ENCODE measurements around the gene VSTM2B. TPM values are rescaled to one million over a fixed set of nuclear protein-coding genes. Genes with fewer than 3 reads are reported as not detected.

The VSTM2B gene
- total RNA-seq, 1 donor from 2014 or later = not detected

DNA sequence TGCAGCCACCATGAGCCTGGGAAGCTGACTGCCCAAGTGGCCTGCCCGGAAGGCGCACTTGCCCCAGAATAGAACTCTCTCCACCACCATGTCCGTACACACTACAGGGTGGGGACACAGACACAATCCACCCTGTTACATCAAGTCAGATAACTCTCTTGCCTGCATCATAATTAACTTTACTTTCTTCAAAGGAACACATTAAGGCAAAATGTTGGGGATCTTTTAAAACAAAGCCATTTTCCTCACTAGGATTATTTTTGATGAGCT is 23.3 kb upstream of the VSTM2B start:
- Mint-ChIP-seq H3K27ac (no peak overlapping the region), H3K27me3 (no peaks in the 10 kb centered on the region), H3K4me1 (no peaks in the 10 kb centered on the region), H3K4me3 (no peak overlapping the region), H3K36me3 (ENCODE audit: low read depth) (no peaks in the 10 kb centered on the region), H3K9me3 (no peaks in the 10 kb centered on the region)
- intact Hi-C loops (cut with micrococcal nuclease) = no loop called here
- DNase-seq = no peak

DNA sequence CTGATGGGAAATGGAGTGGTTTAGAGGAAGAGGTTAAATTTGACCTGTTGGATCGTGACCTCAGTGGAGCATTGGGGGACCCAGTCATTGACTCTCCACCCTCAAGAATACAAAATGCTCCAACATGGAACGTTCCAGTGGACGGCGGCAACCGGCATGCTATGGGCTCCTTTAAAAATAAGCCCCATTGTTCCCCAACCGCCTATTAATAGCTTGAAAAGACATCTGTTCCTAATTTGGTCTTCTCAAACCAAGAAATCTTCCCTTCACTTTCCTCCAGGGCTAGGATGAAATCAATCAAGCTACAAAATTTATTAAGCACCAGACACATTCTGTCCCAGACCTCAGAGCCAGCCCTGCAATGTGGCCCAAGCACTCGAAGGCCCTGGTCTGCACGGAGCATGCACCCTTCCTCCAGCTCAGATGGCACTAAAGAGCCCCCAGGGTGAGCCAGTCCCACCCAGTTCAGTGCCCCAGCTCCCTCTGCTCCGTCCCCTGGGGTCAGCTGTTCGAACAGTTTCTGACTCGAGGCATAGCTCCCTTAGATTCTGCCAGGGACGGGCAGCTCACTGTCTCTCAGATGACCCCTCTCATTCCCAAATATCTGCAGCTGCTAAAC is 22.5 kb upstream of the VSTM2B start:
- no peaks in the 10 kb centered on the region for H3K36me3 Mint-ChIP-seq (ENCODE audit: low read depth)
- intact Hi-C loops (cut with micrococcal nuclease) = no loop called here

DNA sequence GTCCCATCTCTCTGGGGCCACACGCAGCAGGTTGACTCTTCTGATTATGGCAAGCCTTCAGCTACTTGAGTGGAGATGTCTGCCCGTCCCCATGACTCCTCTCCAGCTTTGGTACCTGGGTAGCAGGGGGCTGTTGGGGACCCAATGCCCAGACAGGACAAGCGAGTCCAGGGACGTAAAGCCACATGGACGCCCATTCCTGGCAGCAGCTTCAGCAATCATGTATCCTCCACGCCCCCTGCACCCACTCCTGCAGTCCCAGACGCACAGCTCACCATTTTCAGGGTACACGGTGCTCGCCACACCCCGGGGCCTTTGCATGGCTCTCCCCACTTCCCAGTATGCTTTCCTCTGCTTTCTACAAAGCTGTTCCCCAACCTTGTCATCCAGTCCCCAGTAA is 22.0 kb upstream of the VSTM2B start:
- H3K36me3 Mint-ChIP-seq (ENCODE audit: low read depth) = no peaks in the 10 kb centered on the region
- H3K4me3 Mint-ChIP-seq = no peak overlapping the region
- H3K27me3 Mint-ChIP-seq = no peaks in the 10 kb centered on the region
- intact Hi-C loops (cut with micrococcal nuclease) = no loop called here
- H3K27ac Mint-ChIP-seq = no peak overlapping the region
- no peak for DNase-seq
- H3K9me3 Mint-ChIP-seq = no peaks in the 10 kb centered on the region
- H3K4me1 Mint-ChIP-seq = no peaks in the 10 kb centered on the region

More for the DNA sequence above, 22.5 kb upstream of the VSTM2B start:
- Mint-ChIP-seq H3K4me3 (no peak overlapping the region), H3K27ac (no peak overlapping the region), H3K4me1 (no peaks in the 10 kb centered on the region), H3K9me3 (no peaks in the 10 kb centered on the region), H3K27me3 (no peaks in the 10 kb centered on the region)
- no peak for DNase-seq

DNA sequence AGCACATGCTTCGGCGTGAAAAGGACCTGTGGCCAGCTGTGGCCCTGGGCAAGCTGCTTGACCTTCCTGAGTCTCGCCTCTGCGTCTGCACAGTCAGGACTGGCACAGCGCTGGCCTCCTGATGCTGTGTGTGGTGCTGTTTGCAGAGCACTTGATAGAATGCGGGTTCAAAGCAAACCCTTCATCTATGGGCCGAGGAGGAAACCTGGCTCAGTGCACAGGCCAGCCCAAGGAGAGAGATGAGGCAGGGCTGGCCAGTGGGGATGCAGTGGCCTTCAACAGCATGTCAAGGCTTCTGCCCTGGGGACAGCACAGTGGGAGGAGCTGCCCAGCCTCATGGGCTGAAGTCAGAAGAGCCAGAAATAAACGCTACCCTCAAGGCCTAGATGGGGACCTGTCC is 21.3 kb upstream of the VSTM2B start:
- H3K36me3 Mint-ChIP-seq (ENCODE audit: low read depth) = no peaks in the 10 kb centered on the region
- DNase-seq = no peak
- H3K9me3 Mint-ChIP-seq = no peaks in the 10 kb centered on the region
- H3K27ac Mint-ChIP-seq = no peak overlapping the region
- H3K4me1 Mint-ChIP-seq = no peaks in the 10 kb centered on the region
- no peak overlapping the region for H3K4me3 Mint-ChIP-seq
- intact Hi-C loops (cut with micrococcal nuclease) = no loop called here
- H3K27me3 Mint-ChIP-seq = no peaks in the 10 kb centered on the region

DNA sequence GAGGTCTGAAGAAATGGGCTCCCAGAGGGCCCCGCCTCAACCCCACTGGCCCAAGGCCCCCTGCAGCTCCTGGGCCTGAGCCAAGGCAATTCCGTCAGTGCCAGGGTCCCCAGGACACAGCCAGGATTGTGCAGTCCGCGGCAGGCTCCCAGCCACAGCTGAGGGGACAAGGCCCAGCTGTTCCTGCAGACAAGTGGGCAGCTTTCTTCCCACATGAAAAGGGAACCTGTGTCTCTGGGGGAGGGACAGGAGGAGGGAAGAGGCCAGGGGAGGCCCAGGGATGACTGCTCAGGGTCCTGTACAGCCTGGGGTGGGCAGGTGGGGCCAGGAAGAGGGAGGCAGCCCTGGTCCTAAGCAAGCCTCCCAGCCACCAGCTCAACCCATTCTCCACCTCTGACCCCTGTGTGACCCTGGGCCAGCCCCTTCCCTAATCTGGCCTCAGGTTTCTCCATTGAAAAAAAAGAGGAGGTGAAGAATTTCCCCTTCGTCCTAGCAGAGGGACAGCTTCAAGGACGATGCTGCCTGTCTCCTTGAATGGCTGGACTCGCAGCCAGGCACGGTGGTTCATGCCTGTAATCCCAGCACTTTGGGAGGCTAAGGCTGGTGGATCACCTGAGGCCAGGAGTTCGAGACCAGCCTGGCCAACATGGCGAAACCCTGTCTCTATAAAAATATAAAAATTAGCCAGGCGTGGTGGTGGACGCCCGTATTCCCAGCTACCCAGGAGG is 20.5 kb upstream of the VSTM2B start:
- Mint-ChIP-seq H3K36me3 (ENCODE audit: low read depth) (no peaks in the 10 kb centered on the region), H3K4me3 (no peak overlapping the region), H3K27me3 (no peaks in the 10 kb centered on the region), H3K9me3 (no peaks in the 10 kb centered on the region), H3K27ac (no peak overlapping the region), H3K4me1 (no peaks in the 10 kb centered on the region)
- no peak for DNase-seq
- intact Hi-C loops (cut with micrococcal nuclease) = no loop called here

DNA sequence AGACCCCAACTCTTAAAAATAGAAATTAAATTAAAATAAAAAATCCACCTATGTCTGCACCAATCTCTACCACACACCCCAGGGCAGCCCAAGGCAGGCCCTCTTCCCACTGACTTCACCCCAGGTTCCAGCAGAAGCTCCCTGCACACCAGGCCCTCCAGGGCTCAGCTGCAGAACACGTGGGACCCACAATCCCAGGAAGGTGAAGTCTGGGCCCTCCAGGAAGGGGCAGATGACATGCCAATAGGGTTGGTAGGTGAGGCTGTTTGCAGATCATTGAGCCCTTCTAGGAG is 19.2 kb upstream of the VSTM2B start:
- Mint-ChIP-seq H3K9me3 (no peaks in the 10 kb centered on the region), H3K27me3 (no peaks in the 10 kb centered on the region), H3K4me3 (no peak overlapping the region), H3K36me3 (ENCODE audit: low read depth) (no peaks in the 10 kb centered on the region), H3K27ac (no peak overlapping the region), H3K4me1 (no peaks in the 10 kb centered on the region)
- DNase-seq = no peak
- intact Hi-C loops (cut with micrococcal nuclease) = no loop called here

DNA sequence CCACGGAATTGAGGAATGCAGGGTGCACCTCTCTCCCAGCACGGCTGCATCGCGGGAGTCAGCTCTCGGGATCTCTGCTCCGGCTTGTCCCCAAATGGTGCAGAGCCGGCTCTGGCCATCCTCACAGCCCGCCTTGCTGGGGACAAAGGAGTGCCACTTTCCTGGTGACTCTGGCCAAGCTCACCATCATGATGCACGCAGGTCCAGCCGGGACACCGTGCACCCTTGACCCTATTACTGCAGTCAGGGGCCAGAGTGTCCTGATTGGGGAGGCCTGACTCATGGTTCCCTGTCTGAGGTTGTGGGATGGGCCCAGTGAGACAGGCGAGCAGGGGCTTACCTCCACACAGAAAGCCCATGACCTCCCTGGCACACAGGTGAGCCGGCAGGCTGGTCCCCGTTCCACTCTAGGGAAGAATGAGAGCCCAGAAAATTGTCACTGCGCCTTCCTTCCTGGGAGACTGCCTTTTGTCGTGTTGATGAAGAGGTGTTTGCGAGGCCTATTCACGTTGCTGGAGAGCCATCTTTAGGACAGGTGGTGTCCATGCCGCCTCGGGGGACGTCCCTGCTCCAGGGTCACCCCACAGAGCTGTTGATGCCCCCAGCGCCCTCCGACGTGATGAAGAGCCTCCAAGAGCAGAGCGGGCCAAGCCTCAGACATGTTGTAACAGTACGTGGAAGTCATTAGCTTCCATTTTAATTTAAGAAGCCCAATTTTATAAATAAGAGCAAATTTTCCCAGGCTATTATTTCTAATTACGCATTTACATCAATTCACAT is 18.5 kb upstream of the VSTM2B start:
- Mint-ChIP-seq H3K27me3 (no peaks in the 10 kb centered on the region), H3K4me1 (no peaks in the 10 kb centered on the region), H3K9me3 (no peaks in the 10 kb centered on the region), H3K4me3 (no peak overlapping the region), H3K27ac (no peak overlapping the region), H3K36me3 (ENCODE audit: low read depth) (no peaks in the 10 kb centered on the region)
- intact Hi-C loops (cut with micrococcal nuclease) = no loop called here
- no peak for DNase-seq

DNA sequence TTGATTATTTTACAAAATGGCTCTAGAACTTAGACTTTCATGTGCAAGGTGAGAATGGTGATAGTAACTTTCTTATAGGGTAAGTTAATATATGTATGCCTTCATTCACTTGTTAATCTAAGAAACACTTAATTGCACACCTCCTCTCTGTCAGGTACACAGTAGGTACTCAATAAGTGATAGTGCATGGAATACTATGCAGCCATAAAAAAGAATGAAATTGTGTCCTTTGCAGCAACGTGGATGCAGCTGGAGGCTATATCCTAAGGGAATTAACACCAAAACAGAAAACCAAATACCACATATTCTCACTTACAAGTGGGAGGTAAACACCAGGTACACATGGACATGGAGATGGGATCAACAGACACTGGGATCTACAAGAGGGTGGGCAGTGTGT is 17.6 kb upstream of the VSTM2B start:
- Mint-ChIP-seq H3K9me3 (no peaks in the 10 kb centered on the region), H3K4me1 (no peaks in the 10 kb centered on the region), H3K4me3 (no peak overlapping the region), H3K36me3 (ENCODE audit: low read depth) (no peaks in the 10 kb centered on the region), H3K27ac (no peak overlapping the region), H3K27me3 (no peaks in the 10 kb centered on the region)
- intact Hi-C loops (cut with micrococcal nuclease) = no loop called here
- DNase-seq = no peak

DNA sequence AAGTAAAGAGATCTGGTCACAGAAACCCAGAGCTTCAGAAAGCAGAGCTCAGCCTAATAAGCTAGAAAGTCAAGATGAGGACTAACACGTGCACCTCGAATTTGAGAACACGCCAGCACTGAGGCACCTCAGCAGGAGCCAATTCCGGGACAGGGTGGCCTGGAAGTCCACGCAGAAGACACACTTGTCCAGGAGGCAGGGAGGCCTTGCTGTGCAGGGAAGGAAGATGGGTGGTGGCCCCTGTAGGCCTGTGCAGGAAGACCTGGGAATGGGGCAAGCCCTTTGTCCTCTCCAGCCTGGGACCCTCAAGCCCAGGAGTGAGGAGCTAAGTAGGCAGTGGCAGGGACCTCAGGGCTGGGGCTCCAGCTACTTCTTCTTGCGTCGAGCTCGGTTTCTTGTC is 16.3 kb upstream of the VSTM2B start:
- Mint-ChIP-seq H3K36me3 (ENCODE audit: low read depth) (no peaks in the 10 kb centered on the region), H3K4me1 (no peaks in the 10 kb centered on the region), H3K27me3 (no peaks in the 10 kb centered on the region), H3K9me3 (no peaks in the 10 kb centered on the region), H3K27ac (no peak overlapping the region), H3K4me3 (no peak overlapping the region)
- no peak for DNase-seq
- intact Hi-C loops (cut with micrococcal nuclease) = no loop called here

DNA sequence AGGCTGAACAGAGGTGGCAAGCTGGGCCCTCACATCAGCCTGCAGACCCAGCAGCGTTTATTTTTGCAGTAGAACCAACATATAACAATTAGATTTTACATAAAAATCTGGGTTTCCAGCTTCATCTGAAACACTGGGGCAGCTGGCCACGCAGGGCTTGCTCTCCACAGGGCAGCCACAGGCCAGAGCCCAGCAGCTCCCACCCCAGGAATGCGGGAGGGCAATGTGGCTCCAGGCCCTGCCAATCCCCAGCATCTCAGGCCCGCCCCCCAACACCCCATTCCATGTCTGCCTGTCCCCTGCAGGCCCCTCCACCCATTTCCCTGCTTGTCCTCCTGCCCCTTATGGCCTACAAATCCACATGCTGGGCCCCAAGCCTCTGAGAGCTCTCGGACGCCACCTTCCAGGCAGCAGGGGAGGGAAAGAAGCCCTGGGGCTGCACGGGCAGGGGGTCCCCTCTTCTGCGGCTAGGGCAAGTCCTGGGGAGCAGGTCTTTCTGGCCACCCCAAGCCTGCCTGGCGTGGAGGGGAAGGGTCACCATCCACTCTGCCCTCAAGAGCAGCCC is 15.0 kb upstream of the VSTM2B start:
- no peaks in the 10 kb centered on the region for H3K9me3 Mint-ChIP-seq
- no peaks in the 10 kb centered on the region for H3K4me1 Mint-ChIP-seq
- no peak for DNase-seq
- no peak overlapping the region for H3K27ac Mint-ChIP-seq
- H3K4me3 Mint-ChIP-seq = no peak overlapping the region
- no peaks in the 10 kb centered on the region for H3K27me3 Mint-ChIP-seq
- no peaks in the 10 kb centered on the region for H3K36me3 Mint-ChIP-seq (ENCODE audit: low read depth)
- intact Hi-C loops (cut with micrococcal nuclease) = no loop called here

DNA sequence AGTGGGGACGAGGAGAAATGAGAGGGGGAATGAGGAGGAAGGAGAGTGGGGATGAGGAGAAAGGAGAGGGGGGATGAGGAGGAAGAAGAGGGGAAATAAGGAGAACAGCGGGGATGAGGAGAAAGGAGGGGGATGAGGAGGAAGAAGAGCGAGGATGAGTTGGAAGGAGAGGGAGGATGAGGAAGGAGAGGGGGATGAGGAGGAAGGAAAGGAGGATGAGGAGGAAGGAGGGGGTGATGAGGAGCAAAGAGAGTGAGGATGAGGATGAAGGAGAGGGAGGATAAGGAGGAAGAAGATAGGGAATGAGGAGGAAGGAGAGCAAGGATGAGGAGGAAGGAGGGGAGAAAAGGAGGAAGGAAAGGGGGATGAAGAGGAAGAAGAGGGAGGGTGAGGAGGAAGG is 14.0 kb upstream of the VSTM2B start:
- intact Hi-C loops (cut with micrococcal nuclease) = no loop called here
- no peak overlapping the region for H3K27ac Mint-ChIP-seq
- H3K4me3 Mint-ChIP-seq = no peak overlapping the region
- no peaks in the 10 kb centered on the region for H3K9me3 Mint-ChIP-seq
- H3K36me3 Mint-ChIP-seq (ENCODE audit: low read depth) = no peaks in the 10 kb centered on the region
- H3K4me1 Mint-ChIP-seq = no peaks in the 10 kb centered on the region
- DNase-seq = no peak
- no peaks in the 10 kb centered on the region for H3K27me3 Mint-ChIP-seq

DNA sequence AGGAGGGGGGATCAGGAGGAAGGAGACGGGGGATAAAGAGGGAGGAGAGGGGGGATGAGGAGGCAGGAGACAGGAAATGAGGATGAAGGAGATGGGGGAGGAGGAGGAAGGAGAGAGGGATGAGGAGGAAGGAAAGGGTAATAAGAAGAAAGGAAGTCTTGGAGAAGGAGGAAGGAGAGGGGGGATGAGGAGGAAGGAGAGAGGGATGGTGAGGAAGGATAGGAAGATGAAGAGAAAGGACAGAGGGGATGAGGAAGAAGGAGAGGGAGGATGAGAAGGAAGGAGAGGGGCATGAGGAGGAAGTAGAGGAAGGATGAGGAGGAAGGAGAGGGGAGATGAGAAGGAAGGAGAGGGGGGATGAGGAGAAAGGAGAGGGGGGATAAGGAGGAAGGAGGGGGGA is 13.0 kb upstream of the VSTM2B start:
- no peak for DNase-seq
- H3K27me3 Mint-ChIP-seq = no peaks in the 10 kb centered on the region
- no peaks in the 10 kb centered on the region for H3K4me1 Mint-ChIP-seq
- no peaks in the 10 kb centered on the region for H3K36me3 Mint-ChIP-seq (ENCODE audit: low read depth)
- H3K9me3 Mint-ChIP-seq = no peaks in the 10 kb centered on the region
- H3K27ac Mint-ChIP-seq = no peak overlapping the region
- no peak overlapping the region for H3K4me3 Mint-ChIP-seq
- intact Hi-C loops (cut with micrococcal nuclease) = no loop called here

DNA sequence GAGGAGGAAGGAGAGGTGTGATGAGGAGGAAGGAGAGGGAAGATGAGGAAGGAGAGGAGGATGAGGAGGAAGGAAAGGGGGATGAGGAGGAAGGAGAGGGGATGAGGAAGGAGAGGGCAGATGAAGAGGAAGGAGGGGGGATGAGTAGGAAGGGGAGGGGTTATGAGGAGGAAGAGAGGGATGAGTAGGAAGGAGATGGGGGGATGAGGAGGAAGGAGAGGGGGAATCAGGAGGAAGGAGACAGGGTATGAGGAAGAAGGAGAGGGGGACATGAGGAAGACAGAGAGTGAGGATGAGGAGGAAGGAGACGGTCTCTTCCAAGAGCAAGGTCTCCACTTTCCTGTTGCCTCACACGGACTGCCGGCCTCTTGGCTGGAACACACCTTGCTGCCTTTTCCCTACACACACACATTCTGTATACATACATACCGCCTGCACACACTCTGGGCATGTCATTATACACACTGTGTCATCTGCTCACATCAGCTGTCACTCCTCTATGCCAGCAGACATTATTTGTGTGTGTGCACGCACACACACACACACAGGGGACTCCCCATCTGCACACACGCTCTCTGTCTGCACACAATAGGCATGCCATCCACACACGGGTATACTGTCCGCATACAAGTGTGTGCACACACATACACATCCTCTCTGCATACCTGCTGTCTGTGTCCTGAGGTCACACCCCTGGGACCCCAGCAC is 11.1 kb upstream of the VSTM2B start:
- no peak overlapping the region for H3K27ac Mint-ChIP-seq
- no peaks in the 10 kb centered on the region for H3K4me1 Mint-ChIP-seq
- no peak for DNase-seq
- H3K4me3 Mint-ChIP-seq = no peak overlapping the region
- intact Hi-C loops (cut with micrococcal nuclease) = no loop called here
- H3K36me3 Mint-ChIP-seq (ENCODE audit: low read depth) = no peaks in the 10 kb centered on the region
- no peaks in the 10 kb centered on the region for H3K9me3 Mint-ChIP-seq
- H3K27me3 Mint-ChIP-seq = peaks cover 5% of the 10 kb centered on the region

DNA sequence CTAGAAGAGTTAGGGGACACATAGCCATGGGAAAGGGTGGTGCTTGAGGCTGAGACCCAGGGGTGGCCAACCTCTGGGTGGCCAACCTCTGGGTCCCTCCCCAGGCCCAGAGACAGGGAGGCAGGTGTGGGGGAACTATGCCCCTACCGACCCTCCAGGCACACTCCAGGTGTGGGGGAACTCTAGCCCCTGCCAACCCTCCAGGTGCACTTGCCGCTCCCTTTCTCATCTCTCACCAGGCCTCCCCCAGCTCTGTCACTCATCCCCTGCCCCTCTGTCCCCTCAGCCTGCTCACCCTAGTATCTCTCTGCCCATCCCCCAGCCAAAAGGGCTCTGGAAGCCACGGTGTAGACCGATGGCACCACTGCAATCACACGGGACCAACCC is 10.6 kb upstream of the VSTM2B start:
- H3K36me3 Mint-ChIP-seq (ENCODE audit: low read depth) = no peaks in the 10 kb centered on the region
- no peak overlapping the region for H3K27ac Mint-ChIP-seq
- no peak overlapping the region for H3K4me3 Mint-ChIP-seq
- H3K9me3 Mint-ChIP-seq = no peaks in the 10 kb centered on the region
- DNase-seq = no peak
- no peaks in the 10 kb centered on the region for H3K4me1 Mint-ChIP-seq
- H3K27me3 Mint-ChIP-seq = peaks cover 5% of the 10 kb centered on the region
- intact Hi-C loops (cut with micrococcal nuclease) = no loop called here

All from activated CD4-positive, alpha-beta T cell treated with anti-CD3 and anti-CD28 coated beads, Interleukin-2, amount 10 ng/mL, durations not matched to agents 24 days and 14 days (primary cell).